Heart left ventricle (tissue), 13 donors: ENCODE measurements around the gene PACRG.

Experiments used
- CTCF ChIP-seq, 12 donors: fragments of 200-600 bp; sonication (generic) in 4 of 12; IDR thresholded peaks; one replicate each; pipeline versions ENCODE4 v1.5.0 to v1.8.0; 2018 to 2022; ENCODE audit warnings: antibody characterized with exemption in 12 of 12, mild to moderate bottlenecking in 5 of 12
- POLR2A ChIP-seq, 2 donors: fragments of 450-650 bp; IDR thresholded peaks; one replicate each; pipeline ENCODE4 v1.6.1; 2017; ENCODE audit warnings: antibody characterized with exemption in 2 of 2, mild to moderate bottlenecking in 2 of 2, moderate library complexity in 2 of 2
- donor health status: ischemic (EF 13 %, LVEDD 7.1; RV severe dilation, severe dysfunction).
- donor health status: DM: no; HTN: yes; CAD: no.
- donor health status: DM: no; HTN: no; CAD: no.
- donor health status: ischemic (EF 25% LVEDD 6.9; RV normal size, moderate dysfunction).
- donor health status: ischemic (EF 25% LVEDD 5.7; RV mildly dilated, moderate dysfunction).
- donor health status: ischemic (EF 35%, LVEDD 5.7; RV mildly dilated, moderate dysfunction).
- donor health status: nonischemic (EF 11% LVEDD 7.7; RV severe dilation, severe dysfunction).
- donor health status: DM: yes; HTN: yes; CAD: no.
- donor health status: PGD.
- donor health status: ischemic (EF 29% LVEDD 5.4; RV normal size, mild dysfunction).
- donor health status: nonischemic (EF 23%, LVEDD 6.1; RV moderate dilation, normal function).

GRCh38 chr6:163162007-163162873 lies 434.5 kb downstream of the PACRG start:
- TF ChIP-seq CTCF (IDR thresholded peaks at IDR 0.05) (no peak), POLR2A (IDR thresholded peaks at IDR 0.05) (no peak)
